HG03575 (cell line): ENCODE results near the gene PRDM16.

ENCODE experiments used
- ATAC-seq: cut with Tn5 transposase; IDR thresholded peaks from one replicate; pipeline ENCODE4 v1.9.1; 2021; ENCODE audit not compliant: unreplicated experiment, insufficient number of reproducible peaks, low FRiP score; ENCODE audit errors: extremely low read depth

The PRDM16 gene

GRCh38 chr1:3205815-3206214 lies 136.8 kb downstream of the PRDM16 start:
- no peak for ATAC-seq

- no peak for ATAC-seq
These were observed 137.7 kb downstream of the PRDM16 start for GRCh38 chr1:3206696-3207095.

GRCh38 chr1:3207217-3207848 lies 138.3 kb downstream of the PRDM16 start:
- ATAC-seq: no peak

- no peak for ATAC-seq
These were observed 139.8 kb downstream of the PRDM16 start for GRCh38 chr1:3208819-3209200.

GRCh38 chr1:3209201-3209600 lies 140.2 kb downstream of the PRDM16 start:
- no peak for ATAC-seq

- ATAC-seq: no peak
These were observed 142.8 kb downstream of the PRDM16 start for GRCh38 chr1:3211582-3212375.

- ATAC-seq: no peak
These were observed 143.7 kb downstream of the PRDM16 start for GRCh38 chr1:3212453-3213355.

- ATAC-seq: no peak
These were observed 144.7 kb downstream of the PRDM16 start for GRCh38 chr1:3213730-3214129.

GRCh38 chr1:3215198-3216014 lies 146.4 kb downstream of the PRDM16 start:
- ATAC-seq: no peak

- no peak for ATAC-seq
These were observed 147.0 kb downstream of the PRDM16 start for GRCh38 chr1:3216015-3216391.

- ATAC-seq: no peak
These were observed 148.2 kb downstream of the PRDM16 start for GRCh38 chr1:3217181-3217641.

- no peak for ATAC-seq
These were observed 149.1 kb downstream of the PRDM16 start for GRCh38 chr1:3217979-3218679.

GRCh38 chr1:3219005-3219790 lies 150.2 kb downstream of the PRDM16 start:
- no peak for ATAC-seq

- ATAC-seq: no peak
These were observed 150.9 kb downstream of the PRDM16 start for GRCh38 chr1:3219791-3220467.

GRCh38 chr1:3221112-3222041 lies 152.4 kb downstream of the PRDM16 start:
- ATAC-seq: no peak

GRCh38 chr1:3222042-3222692 lies 153.2 kb downstream of the PRDM16 start:
- no peak for ATAC-seq
